Astrocyte (in vitro differentiated cells and primary cell): ENCODE measurements around the gene KCNAB1. TPM values are rescaled to one million over a fixed set of nuclear protein-coding genes. Genes with fewer than 3 reads are reported as not detected.

Experiments used
- DNase-seq: peaks from one replicate; pipeline ENCODE4 v3.0.0-alpha.2; 2010; ENCODE audit warnings: low read depth
- FAIRE-seq: peaks from 2 replicates; lab custom pipeline; 2011; peaks lifted over from hg19 to GRCh38; lab: Jason Lieb, UNC
- H2AFZ ChIP-seq: 2 replicates; pipeline ENCODE4 v1.6.0; 2012; ENCODE audit warnings: low read depth, low read length, inconsistent platforms
- H3K27ac ChIP-seq: 2 replicates; pipeline ENCODE4 v1.5.1; 2011; ENCODE audit warnings: low read depth, low read length, inconsistent platforms
- H3K27me3 ChIP-seq: 2 replicates; pipeline ENCODE4 v1.6.0; 2011; ENCODE audit warnings: low read length, inconsistent platforms; ENCODE audit not compliant: insufficient read depth
- H3K36me3 ChIP-seq: 2 replicates; pipeline ENCODE4 v1.5.1; 2011; ENCODE audit warnings: low read length, inconsistent platforms; ENCODE audit not compliant: insufficient read depth
- H3K4me1 ChIP-seq: 2 replicates; pipeline ENCODE4 v1.5.1; 2011; ENCODE audit warnings: low read length, inconsistent platforms; ENCODE audit not compliant: insufficient read depth
- H3K4me2 ChIP-seq: 2 replicates; pipeline ENCODE4 v1.6.0; 2012; ENCODE audit warnings: low read length, inconsistent platforms
- H3K4me3 ChIP-seq: 2 replicates; pipeline ENCODE4 v1.5.1; 2011; ENCODE audit warnings: low read depth, mild to moderate bottlenecking, low read length, inconsistent platforms; ENCODE audit not compliant: insufficient read depth
- H3K79me2 ChIP-seq: 2 replicates; pipeline ENCODE4 v1.6.0; 2012; ENCODE audit warnings: mild to moderate bottlenecking, low read length, inconsistent platforms; ENCODE audit not compliant: insufficient read depth
- H3K9ac ChIP-seq: 2 replicates; pipeline ENCODE4 v1.6.0; 2012; ENCODE audit warnings: mild to moderate bottlenecking, low read length, inconsistent platforms
- H3K9me3 ChIP-seq: 2 replicates; pipeline ENCODE4 v1.5.1; 2012; ENCODE audit warnings: low read depth, mild to moderate bottlenecking, low read length, inconsistent platforms; ENCODE audit not compliant: insufficient read depth
- H4K20me1 ChIP-seq: 2 replicates; pipeline ENCODE4 v1.6.0; 2012; ENCODE audit warnings: low read length, inconsistent platforms; ENCODE audit not compliant: insufficient read depth
- H3K27ac Mint-ChIP-seq: one replicate; pipeline ENCODE4 v1.8.0; 2021; ENCODE audit warnings: mild to moderate bottlenecking, mixed read lengths; ENCODE audit not compliant: unreplicated experiment
- H3K27me3 Mint-ChIP-seq: one replicate; pipeline ENCODE4 v1.8.0; 2021; ENCODE audit warnings: low read depth, mixed read lengths; ENCODE audit not compliant: unreplicated experiment
- H3K36me3 Mint-ChIP-seq: one replicate; pipeline ENCODE4 v1.8.0; 2021; ENCODE audit warnings: low read depth, mixed read lengths; ENCODE audit not compliant: unreplicated experiment
- H3K4me1 Mint-ChIP-seq: one replicate; pipeline ENCODE4 v1.8.0; 2021; ENCODE audit warnings: low read depth, mixed read lengths; ENCODE audit not compliant: unreplicated experiment
- H3K4me3 Mint-ChIP-seq: one replicate; pipeline ENCODE4 v1.8.0; 2021; ENCODE audit warnings: mild to moderate bottlenecking, moderate library complexity, mixed read lengths; ENCODE audit not compliant: unreplicated experiment
- H3K9me3 Mint-ChIP-seq: one replicate; pipeline ENCODE4 v1.8.0; 2021; ENCODE audit warnings: mild to moderate bottlenecking, mixed read lengths; ENCODE audit not compliant: unreplicated experiment
- EZH2 ChIP-seq: IDR thresholded peaks from 2 replicates; pipeline ENCODE4 v1.6.1; 2012; ENCODE audit warnings: mild to moderate bottlenecking, low read length, inconsistent platforms; ENCODE audit not compliant: insufficient read depth
- total RNA-seq: library from RNA; stranded (reverse); gene quantifications from 2 replicates; pipeline ENCODE4 v1.2.1, GENCODE V29; 2021
- TF ChIP-seq, protein P1 (sequence below): IDR thresholded peaks from 2 replicates; pipeline ENCODE4 v1.5.1; 2011; ENCODE audit warnings: low read depth, mild to moderate bottlenecking, inconsistent platforms, low read length, moderate library complexity; ENCODE audit not compliant: insufficient read depth

KCNAB1 gene
- total RNA-seq, 1 donor from 2014 or later: 0.30 TPM

DNA sequence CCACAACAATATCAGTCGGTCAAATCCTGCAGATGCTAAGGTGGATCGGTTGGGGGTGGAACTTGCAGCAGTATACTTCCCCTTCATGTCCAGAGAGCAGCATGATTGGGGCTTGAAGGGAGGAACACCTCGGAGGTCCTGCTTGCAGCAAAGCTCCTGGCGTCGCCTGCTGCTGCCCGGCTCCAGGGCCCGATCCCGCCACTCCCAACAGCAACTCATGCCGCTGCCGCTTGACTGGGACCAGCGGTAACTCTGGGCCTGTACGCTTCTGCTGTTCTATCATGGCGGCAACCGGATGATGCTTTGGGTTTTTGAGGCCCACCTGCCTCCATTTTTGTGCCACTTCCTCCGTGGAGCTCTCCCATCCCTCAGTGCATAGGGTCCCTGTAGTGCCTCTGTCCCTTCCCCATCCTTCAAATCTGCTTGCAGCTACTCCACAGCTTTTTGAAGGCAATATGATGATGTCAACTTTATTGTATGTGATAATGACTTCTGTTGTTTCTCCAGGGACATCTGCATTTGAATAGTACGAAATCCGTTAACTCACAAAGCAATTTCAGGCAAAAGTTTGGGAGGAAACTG lies 56.3 kb downstream of the KCNAB1 start:
- Mint-ChIP-seq H3K36me3 (no peaks in the 10 kb centered on the region), H3K27me3 (no peaks in the 10 kb centered on the region), H3K27ac (no peak overlapping the region), H3K9me3 (peaks cover 2% of the 10 kb centered on the region), H3K4me1 (peaks cover 10% of the 10 kb centered on the region), H3K4me3 (no peak overlapping the region)
- Histone ChIP-seq H3K4me2 (no peak overlapping the region), H3K9me3 (no peaks in the 10 kb centered on the region), H3K4me1 (no peaks in the 10 kb centered on the region), H3K9ac (no peak overlapping the region), H3K27ac (no peak overlapping the region), H4K20me1 (no peaks in the 10 kb centered on the region), H3K4me3 (no peak overlapping the region), H3K79me2 (no peaks in the 10 kb centered on the region), H2AFZ (no peak overlapping the region), H3K36me3 (no peaks in the 10 kb centered on the region), H3K27me3 (no peaks in the 10 kb centered on the region)
- TF ChIP-seq, protein P1, sequence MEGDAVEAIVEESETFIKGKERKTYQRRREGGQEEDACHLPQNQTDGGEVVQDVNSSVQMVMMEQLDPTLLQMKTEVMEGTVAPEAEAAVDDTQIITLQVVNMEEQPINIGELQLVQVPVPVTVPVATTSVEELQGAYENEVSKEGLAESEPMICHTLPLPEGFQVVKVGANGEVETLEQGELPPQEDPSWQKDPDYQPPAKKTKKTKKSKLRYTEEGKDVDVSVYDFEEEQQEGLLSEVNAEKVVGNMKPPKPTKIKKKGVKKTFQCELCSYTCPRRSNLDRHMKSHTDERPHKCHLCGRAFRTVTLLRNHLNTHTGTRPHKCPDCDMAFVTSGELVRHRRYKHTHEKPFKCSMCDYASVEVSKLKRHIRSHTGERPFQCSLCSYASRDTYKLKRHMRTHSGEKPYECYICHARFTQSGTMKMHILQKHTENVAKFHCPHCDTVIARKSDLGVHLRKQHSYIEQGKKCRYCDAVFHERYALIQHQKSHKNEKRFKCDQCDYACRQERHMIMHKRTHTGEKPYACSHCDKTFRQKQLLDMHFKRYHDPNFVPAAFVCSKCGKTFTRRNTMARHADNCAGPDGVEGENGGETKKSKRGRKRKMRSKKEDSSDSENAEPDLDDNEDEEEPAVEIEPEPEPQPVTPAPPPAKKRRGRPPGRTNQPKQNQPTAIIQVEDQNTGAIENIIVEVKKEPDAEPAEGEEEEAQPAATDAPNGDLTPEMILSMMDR: no peak
- TF ChIP-seq EZH2: no peak
- FAIRE-seq (no peak), DNase-seq (no peak)

DNA sequence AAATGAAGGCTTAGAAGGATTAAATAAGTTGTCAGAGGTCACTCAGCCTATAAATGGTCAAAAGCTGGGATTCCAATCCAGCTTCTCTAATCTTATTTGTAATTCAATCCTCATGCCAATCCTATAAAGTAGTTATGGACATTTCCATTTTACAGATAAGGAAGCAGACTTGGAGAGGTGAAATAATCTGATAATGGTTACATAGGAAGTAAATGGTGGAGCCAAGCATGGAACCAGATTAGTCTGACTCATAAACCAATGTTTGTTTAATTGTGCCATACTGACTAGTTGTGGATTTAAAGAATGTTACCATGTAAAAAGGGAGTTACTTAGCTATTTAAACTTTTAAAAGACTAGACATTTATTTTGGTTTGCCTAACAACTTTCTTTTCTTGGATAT lies 59.7 kb downstream of the KCNAB1 start:
- H3K27ac ChIP-seq: no peak overlapping the region
- Mint-ChIP-seq H3K27me3 (peaks cover 7% of the 10 kb centered on the region), H3K36me3 (no peaks in the 10 kb centered on the region), H3K4me1 (peaks cover 6% of the 10 kb centered on the region), H3K4me3 (no peak overlapping the region), H3K27ac (no peak overlapping the region), H3K9me3 (peaks cover 2% of the 10 kb centered on the region)
- TF ChIP-seq, protein P1: no peak
- no peak for TF ChIP-seq EZH2
- H3K79me2 ChIP-seq: no peaks in the 10 kb centered on the region
- no peak overlapping the region for H3K4me2 ChIP-seq
- no peaks in the 10 kb centered on the region for H3K27me3 ChIP-seq
- no peaks in the 10 kb centered on the region for H3K4me1 ChIP-seq
- no peaks in the 10 kb centered on the region for H4K20me1 ChIP-seq
- peak; percentile 79 for DNase-seq
- no peak for FAIRE-seq
- H2AFZ ChIP-seq: no peak overlapping the region
- H3K9me3 ChIP-seq: no peaks in the 10 kb centered on the region
- H3K9ac ChIP-seq: no peak overlapping the region
- H3K4me3 ChIP-seq: no peak overlapping the region
- H3K36me3 ChIP-seq: no peaks in the 10 kb centered on the region

DNA sequence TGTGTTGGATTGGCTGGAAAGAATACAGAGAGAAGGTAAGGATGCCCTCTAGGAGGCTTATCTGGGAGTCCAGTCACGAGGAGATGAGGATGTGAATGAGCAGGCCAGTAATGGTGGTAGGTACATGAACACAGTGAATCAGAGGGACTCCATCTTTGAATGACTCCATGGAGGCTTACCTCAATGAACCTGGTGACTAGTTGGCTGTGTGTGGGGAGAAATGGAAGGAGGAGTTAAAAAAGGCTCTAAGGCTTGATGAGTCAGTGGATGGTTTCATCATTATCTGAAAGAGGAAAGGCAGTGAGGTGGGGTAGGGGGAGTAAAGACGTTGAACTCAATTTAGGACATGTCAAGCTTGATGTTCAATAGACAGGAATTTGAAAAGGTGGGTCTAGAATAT lies 61.1 kb downstream of the KCNAB1 start:
- H3K9ac ChIP-seq: no peak overlapping the region
- peaks cover 8% of the 10 kb centered on the region for H3K27me3 Mint-ChIP-seq
- no peaks in the 10 kb centered on the region for H3K9me3 ChIP-seq
- no peak overlapping the region for H2AFZ ChIP-seq
- TF ChIP-seq EZH2: no peak
- TF ChIP-seq, protein P1: no peak
- H3K27ac Mint-ChIP-seq: peak overlapping the region; percentile 28
- no peaks in the 10 kb centered on the region for H3K79me2 ChIP-seq
- no peaks in the 10 kb centered on the region for H3K27me3 ChIP-seq
- no peaks in the 10 kb centered on the region for H3K36me3 Mint-ChIP-seq
- H3K4me1 Mint-ChIP-seq: peaks cover 8% of the 10 kb centered on the region
- H3K9me3 Mint-ChIP-seq: peaks cover 2% of the 10 kb centered on the region
- FAIRE-seq (no peak), DNase-seq (peak; percentile 76)
- no peak overlapping the region for H3K4me2 ChIP-seq
- H3K4me3 ChIP-seq: no peak overlapping the region
- H4K20me1 ChIP-seq: no peaks in the 10 kb centered on the region
- H3K4me1 ChIP-seq: no peaks in the 10 kb centered on the region
- no peak overlapping the region for H3K27ac ChIP-seq
- no peaks in the 10 kb centered on the region for H3K36me3 ChIP-seq
- no peak overlapping the region for H3K4me3 Mint-ChIP-seq
